Fibroblast of peridontal ligament (primary cell): Measurements from ENCODE around the gene SHTN1.

Source experiments
- DNase-seq: peaks from one replicate; pipeline ENCODE4 v3.0.0-alpha.2; 2010; ENCODE audit errors: extremely low read depth

The SHTN1 gene

DNA sequence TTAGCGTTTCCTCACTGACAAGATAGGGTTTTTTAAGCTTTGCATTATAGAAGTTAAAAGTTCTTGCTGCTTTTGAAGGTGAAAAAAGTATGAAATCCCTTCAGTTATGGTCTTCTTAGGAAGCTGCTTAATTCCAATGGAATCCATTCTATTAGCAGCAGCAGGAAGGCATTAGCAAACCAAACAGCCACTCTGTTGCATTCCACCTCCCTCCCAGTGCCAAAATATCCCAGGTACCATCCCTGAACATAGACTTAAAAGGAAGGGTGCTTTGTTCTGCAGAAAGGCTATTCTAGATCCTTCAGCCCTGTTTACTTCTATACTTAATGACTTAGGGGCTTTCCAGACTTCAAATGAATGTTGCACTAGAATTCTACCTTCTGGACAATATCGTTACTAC, 131.9 kb downstream of the SHTN1 start:
- no peak for DNase-seq

DNA sequence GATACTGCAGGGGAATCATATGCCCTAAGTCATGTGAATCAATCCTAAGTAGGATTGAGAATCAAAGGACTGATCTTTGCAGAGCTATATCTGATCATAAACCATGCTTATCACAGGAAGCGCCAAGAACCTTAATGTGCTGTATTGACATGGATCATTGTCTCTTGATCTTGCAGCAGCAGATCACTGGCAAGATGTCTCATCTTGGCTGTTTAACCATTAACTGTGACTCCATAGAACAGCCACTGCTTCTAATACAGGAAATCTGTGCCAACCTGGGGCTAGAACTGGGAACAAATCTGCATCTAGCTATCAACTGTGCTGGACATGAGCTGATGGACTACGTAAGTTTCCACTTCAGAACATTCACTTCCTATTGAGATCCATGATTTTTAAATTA, 134.0 kb downstream of the SHTN1 start:
- no peak for DNase-seq

DNA sequence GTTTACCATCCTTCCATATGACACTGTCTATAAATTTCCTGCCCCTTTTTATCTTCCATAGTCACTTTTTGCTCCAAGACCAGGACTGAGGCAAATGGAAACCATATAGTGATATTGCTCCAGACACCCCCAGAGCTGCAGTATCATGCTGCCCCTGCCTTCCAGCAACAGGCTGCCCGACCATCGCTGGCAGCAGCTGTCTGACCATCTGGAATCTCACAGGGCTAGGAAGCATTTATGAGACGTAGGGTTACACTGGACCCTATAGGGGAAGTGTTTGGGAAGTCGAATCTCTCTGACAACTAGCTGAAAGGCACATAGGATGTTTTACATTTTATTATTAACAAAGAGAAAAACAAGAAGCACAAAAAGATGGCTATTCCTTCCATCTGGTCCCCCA, 136.3 kb downstream of the SHTN1 start:
- DNase-seq, result no peak

DNA sequence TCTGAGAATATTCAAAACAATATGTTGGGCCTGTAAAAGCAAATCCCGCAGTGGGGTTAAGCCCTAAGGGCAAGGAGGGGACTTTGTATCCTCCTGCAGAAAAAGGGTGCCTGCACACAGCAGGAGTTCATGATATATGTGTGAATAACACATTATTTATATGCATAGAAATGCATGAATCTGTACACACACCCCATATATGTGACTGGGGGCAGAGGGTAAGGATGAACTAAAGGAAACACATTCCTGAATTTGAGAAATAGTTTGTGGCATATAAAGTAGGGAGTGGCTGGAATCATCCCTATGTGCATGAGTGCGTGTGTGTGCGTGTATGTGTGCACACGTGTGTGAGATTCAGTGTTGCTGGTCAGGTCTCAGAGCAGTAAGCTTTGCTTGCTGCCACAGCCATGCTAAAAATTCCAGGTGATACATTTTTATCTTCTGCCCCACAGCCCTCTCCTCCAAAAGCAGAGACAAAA, 136.8 kb downstream of the SHTN1 start:
- DNase-seq, result no peak

DNA sequence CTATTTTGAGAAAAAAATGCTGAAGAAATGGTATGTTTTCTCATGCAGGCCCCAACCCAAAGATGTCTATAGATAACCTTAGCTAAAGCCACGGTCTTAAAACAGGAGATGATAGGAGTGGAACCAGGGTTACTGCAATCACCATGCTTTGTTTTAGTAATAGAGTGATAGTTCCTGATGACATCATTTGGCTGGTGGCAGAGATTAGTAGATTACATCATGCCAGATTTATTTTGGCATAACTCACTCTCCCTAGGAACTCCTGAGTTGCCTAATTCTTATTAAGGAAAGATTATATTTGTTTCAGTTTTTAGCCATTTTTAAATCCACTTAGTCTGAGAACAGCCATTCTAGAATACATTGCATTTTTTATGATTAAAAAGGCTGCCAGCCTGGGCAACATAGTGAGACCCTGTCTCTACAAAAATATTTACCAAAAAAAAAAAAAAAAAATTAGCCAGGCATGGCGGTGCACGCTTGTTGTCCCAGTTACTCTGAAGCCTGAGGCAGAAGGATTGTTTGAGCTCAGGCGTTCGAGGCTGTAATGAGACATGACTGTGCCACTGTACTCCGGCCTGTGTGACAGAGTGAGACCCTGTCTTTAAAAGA, 137.9 kb downstream of the SHTN1 start:
- peak; percentile 35 for DNase-seq

DNA sequence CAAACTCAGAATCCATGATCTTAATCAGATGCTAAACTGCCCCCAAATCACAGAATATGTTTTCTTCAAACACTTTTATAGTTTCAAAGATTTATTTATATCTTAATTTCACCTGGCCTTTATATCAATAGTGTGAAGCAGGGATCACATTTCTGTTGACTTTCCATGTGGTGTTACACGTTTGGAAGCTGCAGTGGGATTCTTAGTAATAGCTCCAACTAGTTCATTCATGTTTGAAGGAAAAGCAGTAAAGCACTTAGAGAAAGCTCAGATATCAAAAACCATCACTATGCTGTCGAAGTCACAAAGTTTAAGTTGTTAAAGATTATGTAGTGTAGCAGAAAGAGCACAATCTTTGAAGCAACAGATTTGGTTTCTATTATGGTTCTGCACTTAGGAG, 138.9 kb downstream of the SHTN1 start:
- no peak for DNase-seq

DNA sequence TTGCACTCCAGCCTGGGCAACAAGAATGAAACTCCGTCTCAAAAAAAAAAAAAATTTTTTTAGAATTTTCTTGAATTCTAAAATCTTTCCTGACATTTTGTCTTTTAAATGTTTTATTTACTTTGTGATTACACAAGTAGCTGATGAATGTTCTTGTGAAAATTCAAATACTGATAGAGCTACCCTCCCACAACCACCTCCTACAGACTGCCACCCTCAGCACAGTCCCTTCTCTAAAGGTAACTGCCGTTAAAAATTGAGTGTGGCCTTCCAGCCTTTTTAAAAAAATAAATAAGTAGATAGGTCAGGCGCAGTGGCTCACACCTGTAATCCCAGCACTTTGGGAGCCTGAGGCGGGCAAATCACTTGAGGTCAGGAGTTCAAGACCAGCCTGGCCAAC, 140.6 kb downstream of the SHTN1 start:
- no peak for DNase-seq

DNA sequence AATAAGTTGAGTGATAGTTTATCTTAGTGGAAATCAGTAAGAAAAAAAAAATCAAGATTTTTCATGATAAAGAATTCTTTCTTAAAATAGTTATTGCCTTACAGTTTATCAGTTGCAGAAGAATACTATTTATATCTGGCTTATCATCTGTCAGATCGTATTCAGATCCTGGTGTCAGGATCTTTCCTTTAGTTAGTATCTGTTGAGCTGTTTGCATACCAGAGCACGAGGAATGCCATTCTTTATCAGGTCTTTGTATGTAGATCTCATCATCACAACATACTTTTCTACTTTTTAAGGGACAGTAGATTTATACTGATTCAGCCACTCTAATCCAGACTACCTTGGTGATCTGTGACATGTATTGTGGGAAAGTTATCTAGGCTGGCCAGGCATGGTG, 143.2 kb downstream of the SHTN1 start:
- no peak for DNase-seq

DNA sequence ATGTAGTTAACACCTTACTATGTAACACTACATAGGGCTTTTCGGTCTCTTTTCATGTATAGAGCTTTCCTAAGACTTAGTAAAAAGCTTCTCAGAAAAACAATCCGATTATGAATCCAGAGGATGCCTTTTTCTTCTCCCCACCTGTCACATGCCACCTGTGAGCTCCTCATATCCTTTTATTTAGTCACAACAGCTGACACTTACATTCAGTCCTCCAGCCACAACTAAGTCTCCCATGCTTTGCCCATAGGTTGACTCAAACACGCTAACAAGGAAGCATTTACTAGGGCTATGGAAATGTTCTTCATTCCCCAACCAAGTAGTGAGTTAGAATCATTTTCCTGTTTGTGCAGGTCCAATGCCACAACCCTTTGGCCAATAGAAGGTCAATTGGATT, 147.8 kb downstream of the SHTN1 start:
- DNase-seq, result no peak

DNA sequence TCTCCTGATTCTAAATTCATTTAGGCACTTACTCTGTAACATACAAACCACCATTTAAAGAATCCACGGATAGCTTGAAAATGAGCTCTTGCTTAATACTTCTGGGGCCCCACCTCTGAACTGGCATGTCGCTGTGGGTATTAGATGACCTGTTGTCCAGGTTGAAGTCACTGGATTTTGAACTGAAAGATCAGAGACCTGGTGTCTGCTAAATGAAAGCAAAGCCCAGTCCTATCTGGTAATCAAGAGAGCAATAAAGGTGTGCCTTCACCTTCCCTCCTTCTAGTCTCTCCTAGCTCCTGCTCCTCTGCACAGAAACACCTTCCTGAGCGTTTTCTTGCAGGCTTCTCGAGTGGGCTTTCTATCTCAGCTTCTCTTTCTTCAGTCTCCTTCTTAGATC, 151.3 kb downstream of the SHTN1 start:
- DNase-seq, result no peak

DNA sequence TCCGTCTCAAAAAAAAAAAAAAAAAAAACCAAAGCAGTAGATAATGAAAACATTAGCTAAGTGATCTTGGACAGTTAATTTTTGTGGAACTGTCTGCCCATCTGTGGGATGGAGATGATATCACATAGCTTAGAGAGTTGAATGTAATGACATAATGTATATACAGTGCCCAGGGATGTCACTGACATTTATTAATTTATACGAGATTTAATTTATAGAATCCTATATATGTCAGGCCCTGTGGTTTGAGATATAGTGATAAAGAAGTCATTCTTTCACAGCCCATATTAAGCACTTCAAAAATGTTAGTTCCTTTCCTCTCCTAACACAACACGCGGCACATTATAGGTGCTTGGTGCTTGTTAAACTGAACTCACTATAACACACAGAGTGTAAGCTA, 151.7 kb downstream of the SHTN1 start:
- DNase-seq, result no peak

DNA sequence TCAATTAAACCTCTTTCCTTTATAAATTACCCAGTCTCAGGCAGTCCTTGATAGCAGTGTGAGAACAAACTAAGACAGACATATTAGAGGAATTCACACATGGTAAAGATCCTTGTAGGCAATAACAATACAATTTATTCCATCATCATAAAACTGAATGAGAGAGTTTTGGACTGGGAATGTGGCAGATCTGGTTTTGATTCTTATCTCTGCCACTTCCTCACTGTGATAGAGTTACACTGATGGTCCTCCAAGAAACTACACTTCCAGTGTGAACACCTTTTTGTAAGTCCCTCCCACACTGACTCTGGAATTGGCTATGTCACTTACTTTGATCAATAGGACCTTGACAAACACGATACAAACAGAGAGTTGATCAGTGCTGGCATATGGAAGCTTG, 152.7 kb downstream of the SHTN1 start:
- no peak for DNase-seq

DNA sequence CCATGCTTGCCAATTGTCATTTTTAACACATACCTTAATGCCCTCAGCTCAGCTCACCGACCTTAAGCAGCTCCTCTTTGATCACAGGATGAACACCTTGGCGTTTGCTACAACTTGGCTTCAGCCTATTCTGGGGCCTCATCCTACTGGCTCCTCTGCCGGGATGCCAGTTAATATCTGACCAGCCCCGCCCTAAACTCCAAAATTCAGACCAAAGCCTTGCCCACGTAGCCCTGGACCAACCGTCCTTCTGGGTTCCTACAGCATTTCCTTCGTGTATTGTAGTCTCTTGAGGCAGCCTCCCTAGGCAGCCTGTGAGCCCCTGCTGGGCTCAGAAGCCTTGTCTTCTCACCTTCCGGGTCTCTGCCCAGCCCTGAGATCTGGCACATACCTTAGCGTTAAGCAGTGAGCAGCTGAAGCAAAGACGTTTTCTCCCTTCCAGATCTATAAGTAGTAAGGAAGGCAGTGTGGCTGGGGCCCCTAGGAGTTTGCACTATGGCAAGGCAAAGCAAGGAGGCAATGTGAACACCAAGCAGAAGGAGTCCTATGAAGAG, 154.9 kb downstream of the SHTN1 start:
- DNase-seq, result no peak

DNA sequence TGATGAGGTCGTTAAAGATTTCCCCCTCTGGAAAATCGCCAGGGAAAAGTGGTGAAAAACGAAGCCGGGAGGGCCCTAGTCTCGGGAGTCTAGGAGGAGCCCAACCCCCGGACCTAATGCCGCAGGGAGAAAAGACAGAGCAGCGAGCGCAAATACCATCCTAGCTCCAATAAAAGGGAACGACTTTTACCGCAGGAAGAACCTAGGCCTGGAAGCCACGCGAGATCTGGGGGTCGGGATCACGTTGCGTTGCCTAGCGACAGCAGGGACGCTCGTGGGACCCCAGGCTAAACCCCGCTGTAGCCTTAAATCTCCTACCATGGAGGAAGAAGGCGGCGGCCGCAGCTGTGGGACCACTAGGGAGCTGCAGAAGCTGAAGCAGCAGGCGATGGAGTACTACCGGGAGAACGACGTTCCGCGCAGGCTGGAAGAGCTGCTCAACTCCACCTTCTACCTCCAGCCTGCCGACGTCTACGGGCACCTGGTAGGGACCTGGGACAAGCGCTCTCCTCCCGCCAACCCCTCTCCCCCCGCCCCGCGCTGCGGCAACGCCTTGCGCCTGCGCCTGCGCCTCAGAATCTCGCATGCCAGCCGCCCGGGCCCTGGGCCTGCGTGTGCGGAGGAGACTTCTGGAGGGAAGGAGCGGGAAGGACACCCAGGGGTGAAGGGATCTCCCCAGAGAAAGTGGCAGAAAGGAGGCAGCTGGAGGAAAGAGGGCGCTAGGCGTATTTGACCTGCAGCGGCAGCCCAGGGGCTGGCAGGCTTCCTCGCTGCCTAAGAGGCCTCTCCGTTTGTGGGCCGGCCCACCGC, 155.5 kb downstream of the SHTN1 start, which contains the start of gene ENO4:
TSS of gene ENO4 (plus strand) at position 252 of the 810 bp plus-strand sequence. CDS start at position 320, 68 bp downstream.
- DNase-seq, result peak; percentile 74

DNA sequence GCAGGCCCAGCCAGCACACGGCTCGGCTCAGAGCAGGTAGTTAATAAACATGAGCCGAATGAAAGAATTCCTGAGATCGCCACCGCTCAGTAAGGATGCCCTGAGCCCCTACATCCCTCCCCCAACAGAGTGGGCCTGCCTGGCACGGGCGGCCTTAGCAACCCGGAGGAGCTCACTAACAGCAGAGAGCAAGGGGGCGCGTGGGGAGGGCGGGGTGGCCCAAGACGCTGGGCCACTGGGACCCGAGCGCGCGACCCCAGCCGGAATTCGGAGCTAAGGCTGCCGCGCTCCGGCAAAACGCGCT, 156.1 kb downstream of the SHTN1 start:
- peak; percentile 2 for DNase-seq

DNA sequence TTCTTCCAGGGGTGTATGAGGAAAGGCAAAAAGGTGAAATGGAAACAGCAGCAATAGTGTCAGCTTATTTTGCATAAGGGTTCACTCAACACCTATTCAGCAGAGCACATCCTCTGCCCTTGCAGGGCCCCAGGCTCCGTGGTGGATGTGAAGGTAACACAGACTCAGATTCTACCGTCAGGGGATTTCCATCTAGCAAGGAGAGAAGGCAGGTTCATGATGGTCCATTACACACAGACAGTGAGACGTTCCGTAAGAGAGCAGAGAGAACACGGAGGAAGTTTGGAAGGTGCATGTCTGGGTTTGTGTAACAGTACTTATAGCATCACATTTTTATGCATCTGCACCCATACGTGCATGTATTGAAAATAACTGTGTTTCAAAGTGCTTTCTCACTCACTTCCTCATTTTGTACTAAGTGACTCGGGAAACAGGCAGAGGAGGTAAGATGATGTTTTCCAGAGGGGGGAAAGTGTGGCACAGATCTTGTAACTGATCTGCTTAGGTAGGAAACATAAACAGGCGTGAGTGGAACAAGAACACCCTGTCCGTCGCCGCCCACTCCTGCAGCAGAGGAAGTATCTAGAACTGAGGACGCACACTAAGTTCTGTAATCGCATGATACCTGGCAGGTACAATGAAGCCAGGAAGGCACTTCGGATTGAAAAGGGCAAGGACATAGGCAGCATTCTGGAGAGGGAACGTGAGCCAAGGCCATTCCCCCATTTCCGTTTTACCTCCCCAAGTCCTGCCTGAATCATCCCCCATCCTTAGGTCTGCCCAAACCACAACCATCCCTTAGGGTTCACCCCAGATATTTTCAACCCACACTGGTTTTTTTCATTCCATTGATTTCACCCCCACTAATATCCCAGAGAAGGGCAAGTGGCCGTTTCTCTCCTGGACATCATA, 156.7 kb downstream of the SHTN1 start:
- peak; percentile 5 for DNase-seq

DNA sequence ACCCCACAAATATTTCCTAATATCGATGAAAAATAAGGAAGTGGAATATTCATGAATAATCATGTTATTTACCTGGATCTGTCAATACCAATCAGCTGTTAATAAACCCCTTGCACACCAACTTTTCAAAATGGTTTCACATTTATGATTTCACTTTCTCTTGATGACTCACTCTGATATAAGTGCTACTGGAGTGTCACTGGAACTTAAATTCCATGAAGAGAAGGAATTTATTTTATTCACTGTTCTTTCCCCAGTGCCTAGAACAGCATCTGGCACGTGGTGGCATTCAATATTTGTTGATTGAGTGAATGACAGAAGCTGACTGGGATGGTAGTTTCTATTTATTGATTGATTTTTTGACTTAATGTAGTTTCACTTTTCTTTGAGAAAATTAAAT, 159.2 kb downstream of the SHTN1 start:
- no peak for DNase-seq

DNA sequence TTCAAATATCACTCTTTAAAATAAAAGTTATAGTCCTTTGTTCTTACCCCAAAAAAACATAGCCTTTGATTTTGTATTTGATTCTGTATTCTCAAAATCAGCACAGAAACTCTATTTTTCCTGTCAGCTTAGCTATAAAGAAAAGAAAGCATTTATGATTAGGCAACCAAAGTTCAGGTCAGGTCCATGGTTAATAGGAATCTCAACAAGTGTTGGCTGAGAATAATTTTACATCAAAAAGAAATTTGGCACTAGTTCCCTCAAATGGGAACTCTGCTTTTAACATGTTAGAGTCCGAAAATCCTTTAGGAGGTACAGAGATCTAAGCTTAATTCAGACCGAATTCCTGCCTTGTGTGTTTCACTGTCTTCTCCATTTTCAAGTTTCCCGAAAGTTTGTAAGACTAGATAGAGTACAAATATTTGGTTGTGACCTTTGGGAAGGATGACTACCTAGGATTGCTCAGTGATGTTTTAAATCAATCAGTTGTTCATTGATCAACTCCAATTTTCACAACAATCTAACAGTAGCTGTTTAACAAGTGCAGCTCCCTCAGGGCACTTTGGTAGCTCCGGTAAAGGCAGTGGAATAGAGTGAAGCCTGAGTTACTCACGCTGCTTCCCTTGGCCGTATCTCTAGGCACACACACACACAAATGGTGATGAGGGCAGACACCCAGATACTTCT, 164.5 kb downstream of the SHTN1 start:
- no peak for DNase-seq

DNA sequence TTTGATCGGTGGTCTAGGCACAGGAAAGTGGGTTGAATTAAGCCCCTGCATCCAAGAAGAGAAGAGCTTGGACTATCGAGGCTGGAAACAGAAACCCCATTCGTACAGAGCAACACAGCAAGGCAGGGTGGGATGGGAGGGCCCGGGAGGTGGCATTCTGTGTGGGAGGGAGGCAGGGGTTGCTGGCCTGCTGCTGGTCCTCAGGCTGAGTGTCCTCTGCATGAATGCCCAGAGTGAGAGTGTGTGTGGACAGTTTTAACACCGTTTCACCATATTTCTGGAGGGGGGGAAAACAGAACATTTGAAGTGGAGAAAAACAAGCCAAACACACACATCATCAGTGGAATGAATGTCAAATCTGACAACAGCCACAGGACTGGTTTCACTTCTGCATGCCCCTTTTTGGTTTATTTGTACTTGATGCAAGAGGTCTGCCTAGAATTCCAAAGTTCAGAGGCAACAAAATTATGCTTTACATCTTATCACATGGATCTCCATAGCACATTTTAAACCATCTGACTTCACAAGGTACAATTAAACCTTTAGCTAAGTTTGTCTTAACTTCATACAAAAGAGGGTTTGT, 166.8 kb downstream of the SHTN1 start:
- DNase-seq, result no peak

DNA sequence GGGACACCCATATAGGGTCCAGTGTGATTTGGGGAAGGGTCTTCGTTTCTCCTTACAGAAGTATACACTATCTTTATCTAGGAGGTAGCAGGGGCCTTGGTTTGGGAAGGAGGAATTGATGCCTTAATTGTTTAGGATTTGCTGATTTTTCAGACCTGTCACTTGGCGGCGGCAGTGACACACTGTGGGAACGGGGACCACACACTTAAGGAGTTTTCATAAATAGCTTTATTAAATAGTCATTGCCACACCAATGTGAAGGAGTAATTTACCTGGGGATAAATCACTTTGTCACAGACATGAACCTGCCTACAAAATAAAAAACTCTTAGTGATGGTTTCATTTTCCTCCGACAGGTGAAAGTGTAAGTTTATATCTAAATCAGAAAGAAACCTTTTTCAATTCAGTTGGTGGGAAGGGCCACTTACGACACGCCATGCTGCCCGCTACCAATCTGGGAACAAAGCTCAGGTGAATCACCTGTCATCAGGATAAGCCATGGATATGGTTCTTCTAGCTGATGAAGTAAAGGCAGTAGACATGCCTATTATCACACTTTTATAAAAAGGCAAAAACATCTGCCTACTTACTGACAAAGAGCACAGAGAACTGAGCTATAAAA, 168.0 kb downstream of the SHTN1 start:
- peak; percentile 24 for DNase-seq

DNA sequence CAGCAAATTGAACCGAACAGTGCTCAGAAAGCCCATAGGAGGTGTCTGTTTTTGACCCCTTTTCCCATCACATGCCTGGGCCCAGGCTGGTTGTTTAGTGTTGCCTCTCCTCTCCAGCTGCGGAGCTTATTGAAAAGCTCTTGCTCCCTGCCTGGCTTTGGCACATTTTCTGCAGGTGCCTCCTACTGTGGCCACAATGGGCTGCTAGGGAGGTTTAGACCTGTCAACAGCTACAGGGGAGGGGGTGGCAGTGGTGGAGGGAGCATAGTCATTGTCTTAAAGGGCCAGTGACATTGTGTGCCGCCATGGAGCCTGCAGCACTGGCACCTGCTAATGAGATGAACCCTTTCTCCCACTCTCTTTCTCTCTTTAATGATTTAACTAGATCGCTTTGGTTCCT, 168.9 kb downstream of the SHTN1 start:
- no peak for DNase-seq
